HEK293 (cell line): Measurements from ENCODE around the gene PRMT2.

Source experiments
- CTCF ChIA-PET: fragments of 350-600 bp; formaldehyde crosslinking; extraction: SDS; loops from one replicate; lab custom pipeline; 2021; ENCODE audit warnings: antibody characterized with exemption; lab: Yijun Ruan, JAX
- POLR2A ChIA-PET: fragments of 300-600 bp; formaldehyde crosslinking; extraction: SDS; loops from one replicate; lab custom pipeline; 2020; ENCODE audit warnings: antibody characterized with exemption, inconsistent platforms; lab: Yijun Ruan, JAX
- H3K27ac ChIP-seq: fragments of 200-500 bp; sonication (Bioruptor generic); 2 replicates; pipeline ENCODE4 v1.5.1; 2014; ENCODE audit warnings: low read depth, low read length, control low read depth, inconsistent platforms; ENCODE audit errors: extremely low read depth
- H3K36me3 ChIP-seq, 2 experiments: fragments of 200-500 bp in 1 of 2; sonication (Bioruptor generic) in 1 of 2; 1 replicate in 1 of 2; 2 replicates in 1 of 2; pipeline ENCODE4 v1.5.1; 2014 to 2017; ENCODE audit warnings: inconsistent platforms in 2 of 2, low read length in 2 of 2; ENCODE audit not compliant: control insufficient read depth in 2 of 2, insufficient read depth in 1 of 2
- H3K4me1 ChIP-seq: fragments of 200-500 bp; sonication (Bioruptor generic); 2 replicates; pipeline ENCODE4 v1.5.1; 2014; ENCODE audit warnings: mild to moderate bottlenecking, low read length, inconsistent platforms; ENCODE audit not compliant: control insufficient read depth, insufficient read depth
- H3K4me3 ChIP-seq: 2 replicates; pipeline ENCODE4 v1.5.1; 2011; ENCODE audit warnings: low read depth, mild to moderate bottlenecking, control low read depth, low read length, moderate library complexity
- H3K9me3 ChIP-seq: fragments of 200-500 bp; sonication (Bioruptor generic); 2 replicates; pipeline ENCODE4 v1.5.1; 2014; ENCODE audit warnings: low read depth, low read length, inconsistent platforms; ENCODE audit not compliant: control insufficient read depth, insufficient read depth
- PRDM2 ChIP-seq: fragments of 450-650 bp; formaldehyde crosslinking; IDR thresholded peaks from 2 replicates; pipeline ENCODE4 v1.5.1; 2016; ENCODE audit warnings: missing biosample characterization, missing genetic modification characterization, borderline replicate concordance
- RBAK ChIP-seq: fragments of 450-650 bp; formaldehyde crosslinking; IDR thresholded peaks from 2 replicates; pipeline ENCODE4 v1.5.1; 2016; ENCODE audit warnings: missing biosample characterization, missing genetic modification characterization
- ZBTB26 ChIP-seq: fragments of 450-650 bp; formaldehyde crosslinking; optimal IDR thresholded peaks from 2 replicates; pipeline ENCODE3; 2016; ENCODE audit warnings: missing biosample characterization, mild to moderate bottlenecking, missing genetic modification characterization
- ZFP3 ChIP-seq: fragments of 450-650 bp; formaldehyde crosslinking; IDR thresholded peaks from 2 replicates; pipeline ENCODE4 v1.5.1; 2016; ENCODE audit warnings: low read depth, missing biosample characterization, missing genetic modification characterization
- ZNF202 ChIP-seq: fragments of 450-650 bp; formaldehyde crosslinking; IDR thresholded peaks from 2 replicates; pipeline ENCODE4 v1.5.1; 2016; ENCODE audit warnings: missing biosample characterization, missing genetic modification characterization, borderline replicate concordance
- ZNF239 ChIP-seq: fragments of 450-650 bp; formaldehyde crosslinking; IDR thresholded peaks from 2 replicates; pipeline ENCODE4 v1.5.1; 2016; ENCODE audit warnings: missing biosample characterization, missing genetic modification characterization
- ZNF521 ChIP-seq: fragments of 450-650 bp; formaldehyde crosslinking; IDR thresholded peaks from 2 replicates; pipeline ENCODE4 v1.5.1; 2017; ENCODE audit warnings: missing biosample characterization, mild to moderate bottlenecking, missing genetic modification characterization
- ZNF660 ChIP-seq: fragments of 450-650 bp; IDR thresholded peaks from 2 replicates; pipeline ENCODE4 v1.5.1; 2018; ENCODE audit warnings: missing biosample characterization, mild to moderate bottlenecking, missing genetic modification characterization
- ZNF76 ChIP-seq: fragments of 450-650 bp; formaldehyde crosslinking; IDR thresholded peaks from 2 replicates; pipeline ENCODE4; 2016; ENCODE audit warnings: low read depth, missing biosample characterization, missing genetic modification characterization, borderline replicate concordance
- TF ChIP-seq, protein P1 (sequence below): sonication (generic); formaldehyde crosslinking; IDR thresholded peaks from 2 replicates; pipeline ENCODE4 v1.8.1; 2022; ENCODE audit warnings: mild to moderate bottlenecking, moderate library complexity, missing genetic modification reagents

The PRMT2 gene

GRCh38 chr21:46626975-46627501 lies 8.4 kb upstream of the PRMT2 start:
- H3K27ac ChIP-seq = no peak overlapping the region
- POLR2A ChIA-PET = interaction anchor here (1.4 kb wide), 1 partner anchor 9 kb away, joined by 5 read pairs; the partner anchor contains the start of gene PRMT2
- CTCF ChIA-PET = no interaction called here
- TF ChIP-seq ZFP3 (tag by site-specific recombination) = no peak
- no peaks in the 10 kb centered on the region for H3K36me3 ChIP-seq
- peaks cover 5% of the 10 kb centered on the region; the same call in 1 of the 2 replicates for H3K4me1 ChIP-seq
- no peak overlapping the region for H3K4me3 ChIP-seq
- no peaks in the 10 kb centered on the region for H3K9me3 ChIP-seq

- POLR2A ChIA-PET = no interaction called here
- CTCF ChIA-PET = no interaction called here
Observed at GRCh38 chr21:46627726-46628125, 7.7 kb upstream of the PRMT2 start.

More at GRCh38 chr21:46627726-46628125, 7.7 kb upstream of the PRMT2 start:
- no peaks in the 10 kb centered on the region for H3K36me3 ChIP-seq
- H3K27ac ChIP-seq = no peak overlapping the region
- H3K9me3 ChIP-seq = no peaks in the 10 kb centered on the region
- TF ChIP-seq RBAK (tag by site-specific recombination) (no peak), PRDM2 (tag by site-specific recombination) (no peak), ZNF660 (tag by site-specific recombination) (no peak), ZBTB26 (tag by site-specific recombination) (no peak), ZNF521 (tag by site-specific recombination) (no peak), ZNF202 (tag by site-specific recombination) (no peak), ZNF76 (tag by site-specific recombination) (no peak), ZNF239 (no peak)
- TF ChIP-seq, protein P1, sequence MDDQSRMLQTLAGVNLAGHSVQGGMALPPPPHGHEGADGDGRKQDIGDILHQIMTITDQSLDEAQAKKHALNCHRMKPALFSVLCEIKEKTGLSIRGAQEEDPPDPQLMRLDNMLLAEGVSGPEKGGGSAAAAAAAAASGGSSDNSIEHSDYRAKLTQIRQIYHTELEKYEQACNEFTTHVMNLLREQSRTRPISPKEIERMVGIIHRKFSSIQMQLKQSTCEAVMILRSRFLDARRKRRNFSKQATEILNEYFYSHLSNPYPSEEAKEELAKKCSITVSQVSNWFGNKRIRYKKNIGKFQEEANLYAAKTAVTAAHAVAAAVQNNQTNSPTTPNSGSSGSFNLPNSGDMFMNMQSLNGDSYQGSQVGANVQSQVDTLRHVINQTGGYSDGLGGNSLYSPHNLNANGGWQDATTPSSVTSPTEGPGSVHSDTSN (CRISPR knock-in tag) = no peak
- TF ChIP-seq, all 188 proteins: peak for 0
- peaks cover 5% of the 10 kb centered on the region; the same call in 1 of the 2 replicates for H3K4me1 ChIP-seq
- H3K4me3 ChIP-seq = no peak overlapping the region
